GM12892 (cell line): ENCODE data around the gene CUL3.
A peak's percentile ranks its signal among the peaks of the same experiment; 100 is the strongest.

Source experiments
- POLR2A ChIP-seq: IDR thresholded peaks from 2 replicates; pipeline ENCODE4 v1.6.1; 2011; ENCODE audit warnings: low read depth, low read length, control low read depth
- TAF1 ChIP-seq: IDR thresholded peaks from 2 replicates; pipeline ENCODE4 v1.6.1; 2011; ENCODE audit warnings: low read depth, mild to moderate bottlenecking, control low read depth, low read length, borderline replicate concordance

- TF ChIP-seq POLR2A (peak; percentile 28; the same call in 1 of the 2 replicates), TAF1 (peak; percentile 32; the same call in 1 of the 2 replicates)
Observed at GRCh38 chr2:224584785-224585210, 365 bp downstream of the CUL3 start.
